SK-N-SH (cell line): Measurements from ENCODE around the gene HS6ST3.

Experiments used
- EP300 ChIP-seq, 2 experiments: IDR thresholded peaks; 2 replicates each; pipeline versions ENCODE4 v1.4.0 to v1.6.1; 2012; ENCODE audit warnings: borderline replicate concordance in 1 of 2, low read depth in 1 of 2, low read length in 1 of 2
- YY1 ChIP-seq: IDR thresholded peaks from 2 replicates; pipeline ENCODE4 v1.4.0; 2012; ENCODE audit warnings: low read depth, mild to moderate bottlenecking
- TF ChIP-seq, protein P1 (sequence below): IDR thresholded peaks from 2 replicates; pipeline ENCODE4 v1.4.0; 2012; ENCODE audit warnings: low read depth, borderline replicate concordance
- TF ChIP-seq, protein P2 (sequence below): fragments of 200-600 bp; sonication (generic); IDR thresholded peaks from 2 replicates; pipeline ENCODE4 v1.6.1; 2017; ENCODE audit warnings: antibody characterized with exemption, mild to moderate bottlenecking, moderate library complexity

DNA sequence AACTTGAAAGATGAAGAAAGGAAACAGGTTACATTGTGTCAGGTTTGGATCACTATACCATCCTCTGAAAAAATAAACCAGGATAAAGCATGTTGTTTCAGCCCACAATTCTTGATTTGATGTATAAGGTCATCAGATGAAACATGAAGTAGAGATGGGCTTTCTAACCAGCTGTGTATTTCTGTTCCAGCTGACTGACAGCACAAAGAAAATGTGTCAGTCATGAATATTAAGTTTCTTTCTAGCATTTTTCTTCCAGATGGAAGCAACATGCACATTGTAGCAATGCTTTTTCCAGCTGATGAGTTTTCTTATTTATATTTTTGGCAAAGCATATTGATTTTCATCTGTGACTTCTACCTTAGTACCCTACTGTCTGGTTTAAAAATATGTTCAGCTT is 704.8 kb downstream of the HS6ST3 start:
- TF ChIP-seq, protein P1, sequence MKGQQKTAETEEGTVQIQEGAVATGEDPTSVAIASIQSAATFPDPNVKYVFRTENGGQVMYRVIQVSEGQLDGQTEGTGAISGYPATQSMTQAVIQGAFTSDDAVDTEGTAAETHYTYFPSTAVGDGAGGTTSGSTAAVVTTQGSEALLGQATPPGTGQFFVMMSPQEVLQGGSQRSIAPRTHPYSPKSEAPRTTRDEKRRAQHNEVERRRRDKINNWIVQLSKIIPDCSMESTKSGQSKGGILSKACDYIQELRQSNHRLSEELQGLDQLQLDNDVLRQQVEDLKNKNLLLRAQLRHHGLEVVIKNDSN, result no peak
- TF ChIP-seq, protein P2, sequence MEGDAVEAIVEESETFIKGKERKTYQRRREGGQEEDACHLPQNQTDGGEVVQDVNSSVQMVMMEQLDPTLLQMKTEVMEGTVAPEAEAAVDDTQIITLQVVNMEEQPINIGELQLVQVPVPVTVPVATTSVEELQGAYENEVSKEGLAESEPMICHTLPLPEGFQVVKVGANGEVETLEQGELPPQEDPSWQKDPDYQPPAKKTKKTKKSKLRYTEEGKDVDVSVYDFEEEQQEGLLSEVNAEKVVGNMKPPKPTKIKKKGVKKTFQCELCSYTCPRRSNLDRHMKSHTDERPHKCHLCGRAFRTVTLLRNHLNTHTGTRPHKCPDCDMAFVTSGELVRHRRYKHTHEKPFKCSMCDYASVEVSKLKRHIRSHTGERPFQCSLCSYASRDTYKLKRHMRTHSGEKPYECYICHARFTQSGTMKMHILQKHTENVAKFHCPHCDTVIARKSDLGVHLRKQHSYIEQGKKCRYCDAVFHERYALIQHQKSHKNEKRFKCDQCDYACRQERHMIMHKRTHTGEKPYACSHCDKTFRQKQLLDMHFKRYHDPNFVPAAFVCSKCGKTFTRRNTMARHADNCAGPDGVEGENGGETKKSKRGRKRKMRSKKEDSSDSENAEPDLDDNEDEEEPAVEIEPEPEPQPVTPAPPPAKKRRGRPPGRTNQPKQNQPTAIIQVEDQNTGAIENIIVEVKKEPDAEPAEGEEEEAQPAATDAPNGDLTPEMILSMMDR, result no peak
- TF ChIP-seq EP300 (IDR thresholded peaks at IDR 0.05; ENCODE audit: borderline replicate concordance in 1 of 2, low read depth in 1 of 2, low read length in 1 of 2) (no peak), YY1 (no peak)
